Fibroblast of skin of scalp (primary cell): Measurements from ENCODE around the gene SAMD7.

ENCODE experiments used
- DNase-seq: peaks from one replicate; pipeline ENCODE4 v3.0.0-alpha.2; 2013

The SAMD7 gene

DNA sequence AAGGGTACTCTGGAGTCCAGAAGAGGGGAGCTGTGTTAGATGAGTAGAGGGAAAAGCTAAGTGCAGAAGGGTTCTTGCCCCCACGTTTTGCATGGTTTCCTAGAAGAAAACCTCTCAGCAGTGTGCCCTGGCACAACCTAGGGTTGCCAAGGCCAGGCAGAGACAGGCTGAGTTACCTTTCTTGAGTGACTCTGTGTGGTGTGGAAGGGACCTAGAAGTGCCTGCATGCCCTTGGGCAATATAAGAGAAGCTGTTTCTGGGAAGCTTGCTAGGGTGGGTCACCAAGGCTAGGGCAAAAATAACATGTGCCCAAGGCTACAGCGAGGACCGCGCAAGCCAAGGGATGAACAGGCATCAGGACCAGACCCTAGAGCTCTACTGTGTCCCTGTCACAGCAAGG, 3.4 kb upstream of the SAMD7 start:
- DNase-seq = no peak

DNA sequence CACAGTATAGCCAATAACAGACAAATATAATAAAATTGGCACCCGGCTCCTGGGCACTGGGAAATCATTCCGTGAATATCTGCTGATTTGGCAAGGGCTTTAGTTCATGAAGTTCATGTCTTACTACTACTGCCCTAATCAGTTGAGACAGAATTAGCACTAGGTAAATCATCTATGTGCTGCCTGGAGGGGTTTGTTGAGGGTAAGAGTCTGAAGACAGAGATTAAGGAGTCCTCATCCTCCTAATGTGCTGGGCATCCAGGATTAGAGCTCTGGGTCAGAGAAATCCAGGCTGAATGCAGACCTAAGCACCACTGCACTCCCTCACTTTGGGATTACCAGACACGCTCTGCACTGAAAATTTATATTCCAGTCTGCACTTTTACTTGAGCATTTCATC, 2.0 kb downstream of the SAMD7 start:
- no peak for DNase-seq

DNA sequence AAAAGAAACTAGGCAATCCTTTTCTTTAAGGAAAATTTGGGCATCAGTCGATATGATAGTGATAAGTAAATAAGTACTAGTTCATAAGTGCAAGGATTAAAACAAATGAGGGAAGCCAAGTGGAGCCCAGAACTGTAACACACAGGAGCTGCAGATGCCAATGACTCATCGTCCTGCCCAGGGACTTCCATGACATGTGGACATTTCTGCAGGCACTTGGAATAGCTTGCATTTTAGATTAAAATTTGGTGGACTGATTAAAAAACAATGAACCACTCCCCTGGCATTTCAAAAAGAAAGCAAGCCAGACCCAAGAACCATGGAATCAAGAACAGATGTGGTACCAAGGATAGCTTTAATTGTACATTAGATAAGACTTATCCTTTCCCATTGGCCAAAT, 2.9 kb downstream of the SAMD7 start:
- DNase-seq = peak; percentile 12

DNA sequence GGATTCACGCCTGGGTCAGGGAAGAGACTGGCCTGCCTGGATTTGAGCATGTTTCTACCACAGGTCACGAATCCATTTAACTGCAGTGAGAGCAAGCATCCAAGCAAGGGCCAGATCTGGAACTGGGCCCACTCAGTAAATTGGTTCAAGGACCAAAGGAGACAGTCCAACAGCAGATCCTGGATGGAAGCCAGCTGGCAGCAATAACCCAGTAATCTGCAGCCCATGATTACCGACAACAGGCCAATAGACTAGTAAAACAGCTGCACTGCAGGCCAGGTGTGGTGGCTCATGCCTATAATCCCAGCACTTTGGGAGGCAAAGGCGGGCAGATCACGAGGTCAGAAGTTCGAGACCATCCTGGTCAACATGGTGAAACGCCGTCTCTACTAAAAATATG, 11.8 kb downstream of the SAMD7 start:
- no peak for DNase-seq

DNA sequence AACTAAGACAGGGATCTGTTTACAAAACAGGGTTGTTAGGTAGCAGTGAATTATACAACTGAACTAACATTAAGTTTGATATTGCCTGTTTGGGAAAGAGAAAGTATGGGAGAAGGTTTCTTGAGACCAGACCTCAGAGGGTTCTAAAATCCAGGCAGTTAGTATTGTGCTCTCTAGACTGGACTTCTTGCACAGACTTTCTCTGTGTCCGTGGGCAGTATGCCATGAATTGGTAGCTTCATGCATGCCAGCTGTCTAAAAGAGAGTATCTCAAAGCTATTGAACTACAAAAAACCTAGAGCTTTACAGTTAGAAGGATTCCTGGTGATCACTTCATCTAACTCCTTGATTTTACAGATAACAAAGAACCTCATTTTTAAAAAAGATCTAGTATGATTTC, 12.5 kb downstream of the SAMD7 start:
- no peak for DNase-seq

DNA sequence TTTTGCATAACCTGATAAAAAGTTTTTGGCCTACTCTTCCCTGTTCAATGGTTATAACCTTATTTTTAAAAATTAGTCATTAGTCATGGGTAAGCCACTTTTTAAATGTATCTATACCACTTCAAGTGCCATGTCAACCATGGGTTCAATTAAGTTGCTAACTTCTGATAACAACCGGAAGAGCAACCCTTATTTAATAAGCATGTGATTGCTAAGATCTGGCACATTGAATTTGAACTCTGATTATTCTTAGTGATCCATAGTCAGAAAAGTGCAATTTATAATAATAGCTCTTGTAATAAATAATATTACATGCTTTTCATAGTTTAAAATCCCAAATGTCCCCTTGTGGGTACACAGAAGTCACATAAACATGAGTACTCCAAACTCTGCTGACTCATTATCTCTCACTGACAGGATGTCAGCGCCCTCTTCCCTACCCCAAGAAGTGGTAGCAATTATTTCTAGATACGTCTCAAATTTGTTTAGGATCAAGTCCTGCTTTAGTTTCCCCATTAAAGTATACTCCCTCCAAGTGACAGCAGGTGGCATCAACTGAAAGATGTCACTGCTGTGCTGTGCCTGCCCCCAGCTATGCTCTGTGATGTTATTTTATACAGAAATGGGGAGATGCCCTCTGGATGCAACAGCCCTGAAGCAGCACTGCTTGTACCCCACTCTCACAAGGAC, 18.6 kb downstream of the SAMD7 start:
- no peak for DNase-seq

DNA sequence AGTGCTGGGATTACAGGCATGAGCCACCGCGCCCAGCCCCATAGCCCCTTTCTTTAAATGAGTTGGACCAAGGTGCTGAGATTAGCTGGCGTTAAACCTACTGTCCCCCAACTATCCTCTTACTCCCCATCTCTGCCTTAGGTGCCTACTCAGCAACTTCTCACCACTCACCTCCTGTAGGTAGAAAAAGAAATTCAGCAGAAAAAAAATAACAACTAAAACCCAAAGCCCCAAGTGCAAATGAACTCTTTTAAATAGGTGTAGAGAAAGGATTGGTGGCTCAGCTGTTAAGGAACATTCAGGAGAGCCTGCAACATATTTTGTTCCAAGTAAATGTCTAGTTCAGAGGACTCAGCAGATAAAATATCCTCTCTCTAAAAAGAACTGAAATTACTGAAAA, 19.5 kb downstream of the SAMD7 start:
- no peak for DNase-seq

DNA sequence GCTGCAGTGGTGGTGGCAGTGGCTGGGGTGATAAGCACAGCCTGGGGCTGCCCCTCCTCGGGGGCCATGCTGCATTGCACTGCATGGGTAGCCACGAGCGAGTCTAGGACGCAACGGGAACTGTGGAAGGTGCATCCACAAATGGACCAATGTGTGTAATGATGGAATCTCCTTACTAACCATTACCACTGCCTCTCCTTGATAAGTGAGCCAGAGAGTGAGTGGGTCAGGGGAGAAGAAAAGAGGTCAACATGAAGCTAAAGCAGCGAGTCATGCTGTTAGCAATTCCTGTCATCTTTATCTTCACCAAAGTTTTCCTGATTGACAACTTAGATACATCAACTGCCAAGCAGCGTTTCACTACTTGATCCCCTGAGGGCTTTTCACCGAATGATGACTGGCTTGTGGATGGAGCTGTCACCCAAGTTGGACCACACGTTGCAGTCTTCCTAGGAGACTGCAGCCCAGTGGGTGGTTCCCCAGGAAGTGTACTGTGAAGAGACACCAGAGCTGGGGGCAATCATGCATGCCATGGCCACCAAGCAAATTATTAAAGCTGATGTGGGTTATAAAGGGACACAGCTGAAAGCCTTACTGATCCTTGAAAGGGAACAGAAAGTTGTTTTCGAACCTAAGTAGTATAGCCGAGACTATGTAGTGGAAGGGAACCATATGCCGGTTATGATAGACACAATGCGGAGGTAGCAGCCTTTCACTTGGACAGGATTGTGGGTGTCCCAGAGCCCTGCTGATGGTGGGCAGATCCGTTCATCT, 20.6 kb downstream of the SAMD7 start:
- no peak for DNase-seq

DNA sequence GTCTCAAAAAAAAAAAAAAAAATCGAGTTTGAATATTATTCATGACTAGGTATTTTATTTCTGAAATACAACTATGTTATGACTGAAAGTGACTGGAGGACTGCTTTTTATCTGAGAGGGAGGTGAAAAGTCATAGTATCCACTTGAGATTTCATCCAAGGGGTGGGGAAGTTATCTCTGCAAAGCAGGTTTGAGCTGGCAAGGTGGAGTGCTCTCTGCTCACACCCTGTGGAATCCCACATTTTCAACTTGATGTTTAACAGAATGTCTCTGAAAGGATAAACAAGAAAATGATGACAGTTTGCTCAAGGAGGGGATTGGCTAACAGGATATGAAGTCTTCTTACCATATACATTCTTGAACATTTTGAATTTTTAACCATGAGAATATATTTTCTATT, 27.9 kb downstream of the SAMD7 start:
- no peak for DNase-seq

DNA sequence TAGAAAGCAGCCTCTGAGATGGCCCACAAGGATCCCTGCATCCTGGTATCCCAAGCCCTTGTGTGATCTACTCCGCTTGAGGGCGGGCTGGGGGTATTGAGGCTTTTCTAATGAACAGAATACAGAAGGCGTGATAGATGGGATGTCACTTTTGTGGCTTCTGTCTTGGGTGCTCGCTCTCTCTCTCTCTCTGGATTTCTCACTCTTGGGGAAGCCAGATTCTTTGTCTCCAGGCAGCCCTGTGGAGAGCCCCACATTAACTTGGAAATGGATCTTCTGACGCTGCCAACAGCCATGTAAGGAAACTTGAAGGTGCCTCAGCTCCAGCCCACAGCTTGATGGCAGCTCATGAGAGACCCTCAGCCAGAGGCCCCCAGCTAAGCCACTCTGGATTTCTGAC, 28.4 kb downstream of the SAMD7 start:
- DNase-seq = no peak

DNA sequence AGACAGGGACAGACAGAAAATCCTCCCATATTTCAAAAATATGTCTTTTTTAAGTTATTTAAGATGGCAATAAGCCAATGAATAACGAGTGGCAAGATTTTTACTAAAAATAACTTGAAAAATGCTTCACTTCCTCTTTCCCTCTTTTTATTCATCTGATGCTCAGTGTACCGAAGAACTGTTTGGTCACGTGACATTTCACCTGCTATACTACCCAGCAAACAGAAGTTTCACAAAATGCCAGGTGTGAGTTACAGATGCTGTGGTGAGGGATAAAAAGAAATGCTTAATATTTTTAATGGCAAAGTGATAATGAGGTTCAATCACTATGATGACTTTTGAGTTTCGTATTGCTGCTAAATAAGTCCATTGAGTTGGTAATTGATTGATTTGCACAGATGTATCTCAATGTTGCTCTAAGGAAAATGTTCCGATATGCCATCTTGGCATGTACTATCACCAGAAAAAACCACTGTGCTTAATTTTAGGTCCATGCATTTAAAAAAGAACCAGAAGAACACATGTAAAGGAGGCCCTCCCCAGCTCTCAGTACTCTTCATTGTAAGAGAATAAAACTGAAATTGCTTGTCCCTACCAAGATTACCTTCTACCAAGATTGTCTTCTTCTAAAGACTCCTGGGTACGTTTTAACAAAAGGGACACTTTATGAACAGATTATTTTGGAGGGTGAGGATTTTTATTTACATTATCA, 29.3 kb downstream of the SAMD7 start:
- no peak for DNase-seq

DNA sequence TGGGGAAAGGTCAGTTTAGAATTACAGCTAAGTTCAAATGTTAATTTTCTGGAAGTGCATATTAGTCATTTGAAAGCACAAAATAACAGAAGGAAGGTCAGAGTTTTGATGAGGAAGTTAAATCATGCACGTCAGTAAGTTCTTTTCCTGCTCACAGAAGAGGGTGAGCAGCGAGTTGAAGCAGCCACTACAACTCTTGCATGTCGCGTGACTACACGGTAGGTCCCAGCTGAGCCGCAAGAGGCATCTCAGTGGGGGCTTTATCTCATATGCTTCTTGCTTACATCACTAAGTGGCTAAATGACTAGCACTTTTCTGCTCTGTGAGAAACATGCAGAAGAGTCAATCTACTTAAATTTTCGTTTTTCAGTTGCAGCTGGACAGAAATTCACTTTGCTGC, 33.9 kb downstream of the SAMD7 start:
- DNase-seq = no peak

DNA sequence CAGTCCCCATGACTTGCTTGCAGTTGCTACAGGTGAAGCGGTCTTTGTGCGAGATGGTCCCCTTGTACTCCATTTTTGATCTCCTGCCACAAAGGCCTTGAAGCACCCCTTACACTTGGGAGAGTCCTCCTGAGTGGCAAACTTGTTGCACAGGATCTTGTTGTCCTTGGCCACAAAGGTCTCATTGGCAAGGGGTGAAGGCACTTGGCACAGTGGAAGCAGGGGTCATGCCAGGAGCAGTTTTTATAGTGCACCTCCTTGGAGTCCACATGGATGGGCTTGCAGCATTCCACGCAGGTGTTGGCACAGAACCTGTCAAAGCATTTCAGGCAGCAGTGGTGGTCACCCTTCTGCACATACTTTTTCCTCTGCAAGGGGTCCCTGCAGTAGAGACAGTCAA, 35.0 kb downstream of the SAMD7 start:
- no peak for DNase-seq

DNA sequence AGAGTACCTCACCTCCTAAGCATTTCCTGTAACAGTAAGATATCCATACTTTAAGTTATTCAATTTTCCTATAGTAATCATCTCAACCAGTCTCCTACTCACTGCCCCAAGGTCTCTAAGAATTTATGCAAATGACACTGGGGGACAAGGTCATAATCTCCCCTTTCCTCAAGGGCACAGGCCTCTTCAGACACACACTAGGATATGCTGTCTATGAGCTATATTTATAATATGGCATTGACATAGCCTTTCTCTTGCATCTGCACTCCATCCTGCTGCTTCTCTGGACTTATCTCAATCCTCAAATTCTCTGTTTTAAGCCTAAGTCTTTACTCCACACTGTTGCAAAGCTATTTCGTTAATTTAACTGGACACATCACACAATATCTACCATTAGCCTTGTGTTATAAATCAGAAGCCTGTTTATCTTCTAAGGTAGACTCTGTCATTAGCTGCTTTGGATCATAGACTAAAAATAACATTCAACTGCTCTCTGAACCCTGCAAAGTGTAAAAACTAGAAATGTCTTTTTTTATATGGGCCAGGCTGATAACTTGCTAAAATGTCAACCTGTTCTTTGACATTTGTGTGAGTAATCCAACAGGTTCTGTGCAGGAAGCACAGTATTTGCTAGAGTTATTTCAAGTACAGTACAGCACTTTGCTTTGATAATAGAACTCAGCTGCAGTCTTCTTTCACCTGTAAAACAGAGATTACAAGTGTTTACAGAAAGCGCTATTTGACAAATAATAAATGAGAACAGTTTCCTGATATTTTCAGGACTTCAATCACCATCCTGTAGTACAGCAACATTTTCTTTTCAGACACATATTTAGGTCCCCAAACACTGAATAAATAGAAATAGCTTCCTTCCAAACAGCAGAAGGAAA, 37.4 kb downstream of the SAMD7 start:
- DNase-seq = no peak

DNA sequence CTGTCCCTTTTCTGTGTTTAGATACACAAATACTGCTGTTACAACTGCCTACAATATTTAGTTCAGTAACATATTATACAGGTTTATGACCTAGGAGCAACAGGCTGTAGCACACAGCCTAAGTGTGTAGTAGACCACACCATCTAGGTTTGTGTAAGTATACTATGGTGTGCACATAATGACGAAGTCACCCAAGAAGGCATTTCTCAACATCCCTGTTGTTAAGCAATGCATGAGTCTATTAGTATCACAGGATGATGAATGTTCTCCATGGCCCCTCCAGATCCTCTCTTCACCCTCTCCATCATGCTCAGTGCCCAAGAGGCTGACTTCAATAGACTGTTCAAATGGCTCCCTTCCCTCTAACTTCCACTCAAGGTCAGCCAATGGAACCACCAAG, 40.7 kb downstream of the SAMD7 start:
- no peak for DNase-seq

DNA sequence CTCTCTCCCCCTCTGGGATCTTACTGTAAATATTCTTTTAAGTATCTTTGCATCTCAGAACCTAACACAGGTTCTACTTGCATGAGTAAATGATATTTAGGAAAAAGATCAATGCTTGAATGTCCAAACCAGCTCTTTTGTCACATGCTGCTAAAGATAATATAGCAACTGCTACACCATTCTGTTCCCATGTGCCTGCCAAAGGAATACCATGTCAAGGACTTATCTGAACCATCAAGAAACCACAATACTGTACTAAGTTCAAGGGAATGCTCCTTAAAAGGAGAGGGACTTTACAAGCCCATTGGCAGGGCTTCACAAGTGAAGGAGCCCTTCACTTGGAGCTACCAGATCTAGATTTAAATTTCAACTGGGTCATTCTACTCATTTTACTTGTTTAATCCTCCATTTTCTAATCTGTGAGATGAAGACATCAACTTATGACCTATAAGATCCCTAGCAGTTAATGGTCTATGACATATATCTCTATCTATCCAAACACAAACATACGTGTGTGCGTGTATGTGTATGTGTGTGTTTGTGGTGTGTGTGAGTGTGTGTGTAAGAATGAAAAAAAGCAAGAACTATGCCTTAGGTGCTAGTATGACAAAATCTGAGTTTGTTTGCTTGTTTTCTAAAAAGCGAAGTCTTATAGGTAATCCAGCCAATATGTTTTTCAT, 42.2 kb downstream of the SAMD7 start:
- no peak for DNase-seq

DNA sequence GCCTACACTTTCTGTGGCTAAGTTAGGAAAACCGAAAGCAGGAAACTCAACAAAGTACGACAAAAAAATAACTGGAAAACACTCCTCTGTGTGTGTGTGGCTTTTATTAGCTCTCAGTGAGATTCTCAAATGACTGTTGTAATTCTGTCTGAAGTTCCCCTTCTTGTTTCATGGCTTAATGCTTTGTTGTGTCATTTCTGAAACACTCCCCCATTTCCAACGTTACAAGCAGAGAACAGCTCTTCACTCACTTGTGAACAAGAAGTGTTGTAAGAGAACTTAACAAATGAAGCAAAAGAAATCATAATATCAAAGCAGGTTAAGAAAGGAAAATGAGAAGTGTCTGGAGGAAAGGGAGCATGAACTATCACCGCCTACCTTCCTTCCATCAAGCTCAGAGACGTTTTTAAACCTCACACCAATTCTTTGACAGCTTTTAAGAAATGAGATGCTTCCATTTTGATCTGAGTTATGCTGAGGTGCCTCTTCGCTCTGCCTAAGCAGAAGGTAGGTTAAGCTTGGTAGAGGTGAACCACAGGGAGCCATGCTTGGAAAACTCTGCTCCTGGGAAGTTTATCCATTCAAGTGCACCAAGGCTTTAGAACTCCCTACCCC, 42.9 kb downstream of the SAMD7 start:
- no peak for DNase-seq

DNA sequence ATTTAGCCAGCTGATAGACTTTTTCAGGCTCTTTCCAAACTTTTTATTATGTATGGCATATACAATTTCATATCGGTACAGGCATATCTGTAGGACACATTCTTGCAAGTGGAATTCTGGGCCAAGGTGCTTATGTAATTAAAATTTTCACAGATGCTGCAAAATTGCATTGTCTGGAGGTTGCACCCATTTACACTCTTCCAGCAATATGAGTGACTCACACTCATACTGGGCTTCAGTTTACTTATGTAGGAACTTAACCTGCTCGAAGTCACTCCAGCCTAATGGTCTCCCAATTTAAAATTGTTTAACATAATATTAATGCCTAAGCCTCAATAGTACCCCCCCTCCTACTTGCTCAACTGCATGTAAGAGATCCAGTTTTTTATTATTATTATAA, 44.0 kb downstream of the SAMD7 start:
- no peak for DNase-seq

DNA sequence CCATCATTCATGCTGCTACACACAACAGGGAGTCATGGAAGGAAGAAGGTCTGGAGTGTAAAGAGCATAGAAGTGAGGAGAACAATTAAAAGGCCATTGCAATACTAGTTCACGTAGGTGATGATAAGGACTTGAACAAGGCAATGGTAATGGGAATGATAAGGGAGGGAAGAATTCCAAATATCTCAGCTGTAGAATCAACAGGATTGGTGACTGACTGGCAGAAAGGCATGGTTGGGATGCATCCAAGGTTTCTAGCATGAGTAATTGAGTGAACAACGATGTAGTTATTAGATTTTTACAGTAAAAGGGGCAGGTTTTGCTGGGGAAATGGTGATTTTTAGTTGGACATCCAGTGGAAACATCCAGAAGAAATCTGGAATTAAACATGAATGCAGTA, 52.8 kb downstream of the SAMD7 start:
- DNase-seq = peak; percentile 21

DNA sequence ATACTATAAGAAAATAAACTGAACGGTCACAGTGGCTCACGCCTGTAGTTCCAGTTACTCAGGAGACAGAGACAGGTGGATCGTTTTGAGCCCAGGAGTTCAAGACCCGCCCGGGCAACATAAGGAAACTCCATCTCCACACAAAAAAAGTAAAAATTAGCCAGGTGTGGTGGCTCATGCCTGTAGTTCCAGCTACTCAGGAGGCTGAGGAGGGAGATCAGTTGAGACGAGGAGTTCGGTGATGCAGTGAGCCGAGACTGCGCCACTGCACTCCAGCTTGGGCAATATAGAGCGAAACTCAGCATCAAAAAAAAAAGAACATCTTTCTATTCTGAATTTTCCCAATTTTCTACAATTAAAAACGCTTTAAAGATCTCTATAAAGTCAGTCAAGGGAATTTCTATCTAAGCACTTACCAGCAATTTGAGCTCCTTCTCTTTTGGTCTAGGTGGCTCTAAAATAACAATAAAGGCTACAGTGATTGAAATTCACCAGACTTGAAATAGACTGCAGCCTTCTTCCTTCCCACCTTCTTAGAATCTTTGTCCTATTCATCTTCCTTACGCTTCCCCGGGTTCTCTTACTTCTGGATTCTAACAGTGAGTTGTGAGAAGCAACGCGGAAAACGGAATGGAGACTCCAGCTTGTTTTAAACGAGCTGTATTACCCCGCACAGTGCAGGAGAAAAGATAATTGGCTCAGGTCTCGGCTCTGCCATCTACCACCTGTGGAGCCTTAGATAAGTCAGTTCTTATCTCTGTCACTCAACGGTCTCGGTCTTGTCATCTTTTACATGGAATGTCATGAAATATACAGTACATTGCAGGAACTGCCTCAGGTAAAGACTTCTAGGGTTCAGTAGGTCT, 54.4 kb downstream of the SAMD7 start:
- DNase-seq = no peak
